Hepatocyte (in vitro differentiated cells): Measurements from ENCODE around the gene SLC6A2. TPM values are rescaled to one million over a fixed set of nuclear protein-coding genes. Genes with fewer than 3 reads are reported as not detected.

Source experiments
- DNase-seq: peaks from one replicate; pipeline ENCODE4 v3.0.0-alpha.2; 2016; ENCODE audit warnings: low spot score
- H2AFZ ChIP-seq: fragments of 200-600 bp; sonication (generic); 2 replicates; pipeline ENCODE4 v1.6.0; 2016; ENCODE audit warnings: antibody characterized with exemption, mild to moderate bottlenecking
- H3K27ac ChIP-seq: fragments of 200-600 bp; sonication (generic); 2 replicates; pipeline ENCODE4 v1.5.1; 2016; ENCODE audit warnings: mild to moderate bottlenecking
- H3K27me3 ChIP-seq: fragments of 200-600 bp; sonication (generic); 2 replicates; pipeline ENCODE4 v1.6.1; 2016
- H3K36me3 ChIP-seq: fragments of 200-600 bp; sonication (generic); replicated peaks from 2 replicates; pipeline ENCODE4 v1.5.1; 2016; ENCODE audit warnings: low read depth; ENCODE audit not compliant: insufficient read depth
- H3K4me1 ChIP-seq: fragments of 200-600 bp; sonication (generic); 2 replicates; pipeline ENCODE4 v1.5.1; 2016; ENCODE audit warnings: mild to moderate bottlenecking, moderate library complexity; ENCODE audit not compliant: insufficient read depth
- H3K4me2 ChIP-seq: fragments of 200-600 bp; sonication (generic); 2 replicates; pipeline ENCODE4 v1.6.0; 2016
- H3K4me3 ChIP-seq: fragments of 200-600 bp; sonication (generic); 2 replicates; pipeline ENCODE4 v1.5.1; 2016; ENCODE audit warnings: mild to moderate bottlenecking
- H3K79me2 ChIP-seq: fragments of 200-600 bp; sonication (generic); 2 replicates; pipeline ENCODE4 v1.6.0; 2017; ENCODE audit warnings: mild to moderate bottlenecking
- H3K9me2 ChIP-seq: fragments of 200-600 bp; sonication (generic); replicated peaks from 2 replicates; pipeline ENCODE4 v1.6.0; 2017; ENCODE audit warnings: mild to moderate bottlenecking; ENCODE audit not compliant: insufficient read depth
- H3K9me3 ChIP-seq: fragments of 200-600 bp; sonication (generic); 2 replicates; pipeline ENCODE4 v1.5.1; 2016; ENCODE audit warnings: low read depth, mild to moderate bottlenecking
- H4K20me1 ChIP-seq: fragments of 200-600 bp; sonication (generic); 2 replicates; pipeline ENCODE4 v1.6.0; 2016; ENCODE audit warnings: mild to moderate bottlenecking; ENCODE audit not compliant: insufficient read depth, poor library complexity, severe bottlenecking
- EZH2 ChIP-seq: fragments of 200-600 bp; sonication (generic); IDR thresholded peaks from 2 replicates; pipeline ENCODE4 v1.6.1; 2016; ENCODE audit warnings: antibody characterized with exemption, mild to moderate bottlenecking, borderline replicate concordance
- EZH2phosphoT487 ChIP-seq: fragments of 200-600 bp; sonication (generic); IDR thresholded peaks from one replicate; pipeline ENCODE4 v1.6.1; 2018; ENCODE audit warnings: antibody characterized with exemption, mild to moderate bottlenecking, low read depth, moderate library complexity; ENCODE audit not compliant: unreplicated experiment, severe bottlenecking
- WGBS: methylation state at CpG from one replicate; pipeline ENCODE4 v1.1.6; 2016; ENCODE audit warnings: low lambda C conversion rate; ENCODE audit errors: missing lambda C conversion rate; 5-methylcytosine and 5-hydroxymethylcytosine counted together
- polyA plus RNA-seq: library from polyadenylated mRNA; unstranded; fragments of >200 nt; fragmentation: Nextera tagmentation; extraction: Ambion mirVana; gene quantifications from 2 replicates; pipeline ENCODE4 v1.2.1, GENCODE V29; 2016
- total RNA-seq: library from RNA; depleted of rRNA; stranded (reverse); fragments of >200 nt; gene quantifications from 2 replicates; pipeline ENCODE4 v1.2.3, GENCODE V29; 2014
- TF ChIP-seq, protein P1 (sequence below): fragments of 200-600 bp; sonication (generic); IDR thresholded peaks from 2 replicates; pipeline ENCODE4 v1.5.1; 2016; ENCODE audit warnings: antibody characterized with exemption, mild to moderate bottlenecking; ENCODE audit not compliant: poor library complexity

SLC6A2 gene
- total and polyA plus RNA-seq, 2 experiments from 2014 or later = 0.20 to 0.28 TPM

DNA sequence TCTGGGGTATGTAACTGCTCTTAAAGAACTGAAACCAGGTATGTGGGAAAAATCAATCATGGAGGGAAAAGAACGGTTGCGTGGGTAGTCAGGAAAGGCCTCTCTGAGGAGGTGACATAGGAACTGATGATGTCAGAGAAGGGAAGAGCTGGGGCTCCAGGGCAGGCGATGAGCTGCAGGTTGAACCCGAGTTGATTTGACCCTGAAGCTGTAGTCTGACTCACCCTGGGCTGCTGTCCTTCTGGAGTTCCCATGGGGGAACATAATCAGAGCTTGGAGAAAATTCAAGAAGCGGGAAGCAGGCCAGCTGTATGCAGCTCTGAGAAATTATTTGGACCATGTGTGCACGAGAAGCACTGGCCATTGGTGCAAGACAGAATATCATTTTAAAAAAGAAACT lies 16.7 kb downstream of the SLC6A2 start:
- Histone ChIP-seq H3K27ac (no peak overlapping the region), H3K9me2 (no peaks in the 10 kb centered on the region), H3K27me3 (no peaks in the 10 kb centered on the region), H3K4me1 (no peaks in the 10 kb centered on the region), H3K4me3 (no peak overlapping the region), H4K20me1 (no peaks in the 10 kb centered on the region), H2AFZ (no peak overlapping the region), H3K36me3 (no peaks in the 10 kb centered on the region), H3K79me2 (no peaks in the 10 kb centered on the region), H3K9me3 (no peaks in the 10 kb centered on the region), H3K4me2 (no peak overlapping the region)
- TF ChIP-seq EZH2phosphoT487 (no peak), EZH2 (no peak)
- TF ChIP-seq, protein P1, sequence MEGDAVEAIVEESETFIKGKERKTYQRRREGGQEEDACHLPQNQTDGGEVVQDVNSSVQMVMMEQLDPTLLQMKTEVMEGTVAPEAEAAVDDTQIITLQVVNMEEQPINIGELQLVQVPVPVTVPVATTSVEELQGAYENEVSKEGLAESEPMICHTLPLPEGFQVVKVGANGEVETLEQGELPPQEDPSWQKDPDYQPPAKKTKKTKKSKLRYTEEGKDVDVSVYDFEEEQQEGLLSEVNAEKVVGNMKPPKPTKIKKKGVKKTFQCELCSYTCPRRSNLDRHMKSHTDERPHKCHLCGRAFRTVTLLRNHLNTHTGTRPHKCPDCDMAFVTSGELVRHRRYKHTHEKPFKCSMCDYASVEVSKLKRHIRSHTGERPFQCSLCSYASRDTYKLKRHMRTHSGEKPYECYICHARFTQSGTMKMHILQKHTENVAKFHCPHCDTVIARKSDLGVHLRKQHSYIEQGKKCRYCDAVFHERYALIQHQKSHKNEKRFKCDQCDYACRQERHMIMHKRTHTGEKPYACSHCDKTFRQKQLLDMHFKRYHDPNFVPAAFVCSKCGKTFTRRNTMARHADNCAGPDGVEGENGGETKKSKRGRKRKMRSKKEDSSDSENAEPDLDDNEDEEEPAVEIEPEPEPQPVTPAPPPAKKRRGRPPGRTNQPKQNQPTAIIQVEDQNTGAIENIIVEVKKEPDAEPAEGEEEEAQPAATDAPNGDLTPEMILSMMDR = no peak
- no peak for DNase-seq
- WGBS = 80% methylated on average over 6 of the region's 6 CpGs

- Histone ChIP-seq H3K9me2 (no peaks in the 10 kb centered on the region), H3K79me2 (no peaks in the 10 kb centered on the region), H3K4me2 (no peak overlapping the region), H3K4me3 (no peak overlapping the region), H3K27ac (no peak overlapping the region), H4K20me1 (no peaks in the 10 kb centered on the region), H2AFZ (no peak overlapping the region), H3K4me1 (no peaks in the 10 kb centered on the region), H3K9me3 (no peaks in the 10 kb centered on the region), H3K27me3 (no peaks in the 10 kb centered on the region), H3K36me3 (no peaks in the 10 kb centered on the region)
- no peak for TF ChIP-seq EZH2phosphoT487
- TF ChIP-seq, protein P1 = no peak
- no peak for TF ChIP-seq EZH2
- 61% methylated on average over 7 of the region's 7 CpGs for WGBS
- no peak for DNase-seq
Observed at GRCh38 chr16:55678161-55678821, 22.5 kb downstream of the SLC6A2 start.

DNA sequence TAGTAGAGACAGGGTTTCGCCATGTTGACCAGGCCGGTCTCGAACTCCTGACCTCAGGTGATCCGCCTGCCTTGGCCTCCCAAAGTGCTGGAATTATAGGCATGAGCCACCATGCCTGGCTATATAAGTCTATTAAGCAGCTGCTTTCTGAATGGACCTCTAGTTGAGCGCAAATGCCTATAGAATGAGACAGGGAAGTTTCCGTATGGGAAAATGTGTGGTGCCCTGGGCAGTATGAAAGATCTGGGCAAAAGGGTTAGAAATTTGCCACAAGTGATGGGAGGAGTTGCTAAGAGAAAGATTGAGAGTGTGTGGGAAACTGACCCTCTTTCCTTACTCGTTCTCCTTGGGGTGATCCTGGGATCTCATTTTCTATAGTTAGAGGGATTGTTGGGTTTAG lies 26.3 kb downstream of the SLC6A2 start:
- Histone ChIP-seq H3K36me3 (no peaks in the 10 kb centered on the region), H3K27ac (no peak overlapping the region), H3K4me3 (no peak overlapping the region), H3K4me2 (no peak overlapping the region), H3K9me3 (no peaks in the 10 kb centered on the region), H3K9me2 (no peaks in the 10 kb centered on the region), H3K79me2 (no peaks in the 10 kb centered on the region), H3K27me3 (no peaks in the 10 kb centered on the region), H2AFZ (no peak overlapping the region), H3K4me1 (no peaks in the 10 kb centered on the region), H4K20me1 (no peaks in the 10 kb centered on the region)
- no peak for DNase-seq
- TF ChIP-seq EZH2 (no peak), EZH2phosphoT487 (no peak)
- WGBS = 90% methylated on average over 7 of the region's 7 CpGs

GRCh38 chr16:55685973-55686372 lies 30.2 kb downstream of the SLC6A2 start:
- Histone ChIP-seq H3K79me2 (no peaks in the 10 kb centered on the region), H3K9me3 (no peaks in the 10 kb centered on the region), H3K36me3 (no peaks in the 10 kb centered on the region), H4K20me1 (no peaks in the 10 kb centered on the region), H3K4me3 (no peak overlapping the region), H3K9me2 (no peaks in the 10 kb centered on the region), H2AFZ (no peak overlapping the region), H3K4me1 (no peaks in the 10 kb centered on the region), H3K27ac (no peak overlapping the region), H3K27me3 (no peaks in the 10 kb centered on the region), H3K4me2 (no peak overlapping the region)
- no peak for TF ChIP-seq EZH2phosphoT487
- DNase-seq = no peak
- 100% methylated on average over 1 of the region's 1 CpG for WGBS
